Measurements from ENCODE around the gene SPCS1. TPM values are rescaled to one million over a fixed set of nuclear protein-coding genes. Genes with fewer than 3 reads are reported as not detected.

SPCS1 gene
- total and polyA plus RNA-seq, 11 donors = 48.6 to 176 (median 80.2) TPM

DNA sequence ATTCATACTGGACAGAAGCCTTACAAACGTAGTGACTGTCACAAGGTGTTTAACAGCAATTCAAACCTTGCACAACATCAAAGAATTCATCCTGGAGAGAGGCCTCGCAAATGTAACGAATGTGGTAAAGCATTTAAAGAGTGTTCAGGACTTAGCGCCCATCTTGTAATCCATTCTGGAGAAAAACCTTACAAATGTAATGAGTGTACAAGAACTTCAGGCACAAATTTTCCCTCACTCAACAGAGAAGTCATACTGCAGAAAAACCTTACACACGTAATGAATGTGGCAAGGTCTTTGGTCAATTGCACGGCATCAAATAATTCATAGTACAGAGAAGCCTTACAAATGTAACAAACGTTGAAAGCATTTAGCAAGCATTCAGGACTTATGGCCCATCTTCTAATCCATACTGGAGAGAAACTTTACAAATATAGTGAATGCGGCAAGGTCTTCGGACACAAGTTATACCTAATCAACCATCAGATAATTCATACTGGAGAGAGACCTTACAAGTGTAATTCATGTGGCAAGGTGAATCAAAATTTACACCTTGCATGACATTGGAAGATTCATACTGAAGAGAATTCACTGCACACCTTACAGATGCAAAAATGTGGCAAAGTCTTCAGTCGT lies 27.5 kb downstream of the SPCS1 start:
- no peak for ATAC-seq
- 85 to 97% (median 92%) methylated on average over 10 of the region's 10 CpGs for WGBS, 4 donors
- H3K4me1 ChIP-seq = peaks cover 0 to 5% (median 0%) of the 10 kb centered on the region in 12 donors
- H3K27me3 ChIP-seq = no peaks in the 10 kb centered on the region
- peaks cover 0 to 95% (median 74%) of the 10 kb centered on the region in 9 donors for H3K36me3 ChIP-seq
- peaks cover 0 to 15% (median 7%) of the 10 kb centered on the region in 12 donors for H3K9me3 ChIP-seq
- intact Hi-C loops (cut with DNase I) = loop anchor here in 1 of 10 donors (10.0 kb wide), 1 partner anchor 331 kb away; no protein-coding TSS in a partner anchor
- TF ChIP-seq POLR2A (IDR thresholded peaks at IDR 0.05) = no peak
- TF ChIP-seq, protein P1, sequence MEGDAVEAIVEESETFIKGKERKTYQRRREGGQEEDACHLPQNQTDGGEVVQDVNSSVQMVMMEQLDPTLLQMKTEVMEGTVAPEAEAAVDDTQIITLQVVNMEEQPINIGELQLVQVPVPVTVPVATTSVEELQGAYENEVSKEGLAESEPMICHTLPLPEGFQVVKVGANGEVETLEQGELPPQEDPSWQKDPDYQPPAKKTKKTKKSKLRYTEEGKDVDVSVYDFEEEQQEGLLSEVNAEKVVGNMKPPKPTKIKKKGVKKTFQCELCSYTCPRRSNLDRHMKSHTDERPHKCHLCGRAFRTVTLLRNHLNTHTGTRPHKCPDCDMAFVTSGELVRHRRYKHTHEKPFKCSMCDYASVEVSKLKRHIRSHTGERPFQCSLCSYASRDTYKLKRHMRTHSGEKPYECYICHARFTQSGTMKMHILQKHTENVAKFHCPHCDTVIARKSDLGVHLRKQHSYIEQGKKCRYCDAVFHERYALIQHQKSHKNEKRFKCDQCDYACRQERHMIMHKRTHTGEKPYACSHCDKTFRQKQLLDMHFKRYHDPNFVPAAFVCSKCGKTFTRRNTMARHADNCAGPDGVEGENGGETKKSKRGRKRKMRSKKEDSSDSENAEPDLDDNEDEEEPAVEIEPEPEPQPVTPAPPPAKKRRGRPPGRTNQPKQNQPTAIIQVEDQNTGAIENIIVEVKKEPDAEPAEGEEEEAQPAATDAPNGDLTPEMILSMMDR (IDR thresholded peaks at IDR 0.05) = no peak
- DNase-seq = no peak
- no peak overlapping the region for H3K4me3 ChIP-seq
- H3K27ac ChIP-seq = no peak overlapping the region

GRCh38 chr3:52739730-52740129 lies 33.8 kb downstream of the SPCS1 start:
- Histone ChIP-seq H3K4me1 (no peaks in the 10 kb centered on the region), H3K4me3 (no peak overlapping the region), H3K9me3 (no peaks in the 10 kb centered on the region), H3K27me3 (no peaks in the 10 kb centered on the region), H3K27ac (no peak overlapping the region), H3K36me3 (peaks cover 0 to 100% (median 97%) of the 10 kb centered on the region in 9 donors)
- no peak for ATAC-seq
- DNase-seq = no peak
- TF ChIP-seq POLR2A (IDR thresholded peaks at IDR 0.05) = no peak
- TF ChIP-seq, protein P1 (IDR thresholded peaks at IDR 0.05) = no peak
- WGBS, 4 donors = 81 to 84% (median 82%) methylated on average over 1 of the region's 1 CpG
- intact Hi-C loops (cut with DNase I) = loop anchor here in 8 of 10 donors (5.0 to 10.0 kb wide), 6 partner anchors 195 to 338 kb away; no protein-coding TSS in a partner anchor

DNA sequence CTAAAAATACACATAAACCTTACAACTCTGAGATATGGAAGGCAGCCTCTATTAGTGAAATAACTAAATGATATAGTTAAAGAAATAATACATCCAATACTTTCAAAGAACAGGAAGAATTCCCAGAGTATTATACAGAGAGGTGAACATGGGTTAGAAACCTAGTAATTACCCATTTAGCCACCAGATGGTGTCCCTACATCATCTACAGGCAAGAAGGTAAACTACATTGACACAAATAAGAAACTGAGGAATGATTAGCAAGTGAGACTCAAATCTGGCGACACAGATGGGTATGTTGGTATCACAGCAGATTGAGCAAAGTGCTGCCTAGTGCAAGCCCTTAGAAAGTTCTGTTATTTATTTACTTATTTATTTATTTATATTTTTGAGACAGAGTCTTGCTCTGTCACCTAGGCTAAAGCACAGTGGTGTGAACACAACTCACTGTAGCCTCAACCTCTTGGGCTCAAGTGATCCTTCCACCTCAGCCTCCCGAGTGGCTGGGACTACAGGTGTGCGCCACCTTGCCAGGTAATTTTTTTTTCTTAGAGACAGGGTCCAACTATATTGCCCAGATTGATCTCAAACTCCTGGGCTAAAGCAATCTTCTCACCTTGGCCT lies 36.6 kb downstream of the SPCS1 start:
- TF ChIP-seq, protein P1 (IDR thresholded peaks at IDR 0.05) = peak; percentile 27 to 64 (median 60)
- TF ChIP-seq POLR2A (IDR thresholded peaks at IDR 0.05) = no peak
- ATAC-seq (peak in 2 of 4 donors; percentile 34 to 46), DNase-seq (no peak)
- H3K27ac ChIP-seq = no peak overlapping the region
- no peaks in the 10 kb centered on the region for H3K9me3 ChIP-seq
- no peaks in the 10 kb centered on the region for H3K4me1 ChIP-seq
- WGBS, 4 donors = 71 to 91% (median 87%) methylated on average over 3 of the region's 3 CpGs
- intact Hi-C loops (cut with DNase I) = loop anchor here in 9 of 10 donors (2.0 to 10.0 kb wide), 6 partner anchors 192 to 335 kb away; no protein-coding TSS in a partner anchor
- H3K4me3 ChIP-seq = no peak overlapping the region
- peaks cover 0 to 100% (median 98%) of the 10 kb centered on the region in 9 donors for H3K36me3 ChIP-seq
- no peaks in the 10 kb centered on the region for H3K27me3 ChIP-seq

- intact Hi-C loops (cut with DNase I) = loop anchor here in 9 of 10 donors (2.0 to 10.0 kb wide), 6 partner anchors 192 to 334 kb away; no protein-coding TSS in a partner anchor
- no peaks in the 10 kb centered on the region for H3K9me3 ChIP-seq
- no peak overlapping the region for H3K4me3 ChIP-seq
- WGBS, 4 donors = 88 to 97% (median 92%) methylated on average over 5 of the region's 5 CpGs
- DNase-seq = no peak
- no peaks in the 10 kb centered on the region for H3K4me1 ChIP-seq
- no peak for ATAC-seq
- H3K27ac ChIP-seq = no peak overlapping the region
- TF ChIP-seq, protein P1 (IDR thresholded peaks at IDR 0.05) = no peak
- no peak for TF ChIP-seq POLR2A (IDR thresholded peaks at IDR 0.05)
- H3K27me3 ChIP-seq = no peaks in the 10 kb centered on the region
- H3K36me3 ChIP-seq = peaks cover 0 to 100% (median 96%) of the 10 kb centered on the region in 9 donors
Measured at GRCh38 chr3:52743152-52743551, 37.2 kb downstream of the SPCS1 start.
